T-cell (primary cell): ENCODE results near the gene ACYP2. TPM values are rescaled to one million over a fixed set of nuclear protein-coding genes. Genes with fewer than 3 reads are reported as not detected.
"Not testable (repeated sequence)": the region's sequence is repeated elsewhere in the genome, so short reads cannot be mapped to it uniquely, and the experiment has no call there.

Experiments
- ATAC-seq, 4 experiments: fragments of 200-7000 bp in 3 of 4; fragments of 150-1000 bp in 1 of 4; cut with Tn5 transposase; replicated peaks in 1 of 4; 1 replicate in 3 of 4; 2 replicates in 1 of 4; pipeline ENCODE4 v1.10.0; 2021; ENCODE audit warnings: moderate library complexity in 3 of 4, mild to moderate bottlenecking in 2 of 4, moderate number of reproducible peaks in 1 of 4
- CTCF ChIA-PET, 2 donors: fragments of 300-600 bp; sonication (Branson Sonifier 250); formaldehyde crosslinking; loops; one replicate each; lab custom pipeline; 2022; ENCODE audit warnings: antibody characterized with exemption in 2 of 2; lab: Charles Lee
- POLR2A ChIA-PET, 2 donors: fragments of 300-600 bp; sonication (Branson Sonifier 250); formaldehyde crosslinking; loops; one replicate each; lab custom pipeline; 2022; ENCODE audit warnings: antibody characterized with exemption in 2 of 2; lab: Charles Lee
- DNase-seq, 35 experiments: peaks; one replicate each; pipeline versions ENCODE4 v3.0.0 to v3.0.0-alpha.2; 2013 to 2023
- H3K27ac ChIP-seq: one replicate; pipeline ENCODE4 v1.5.1; 2013; ENCODE audit warnings: low read length
- H3K27me3 ChIP-seq, 2 experiments: replicated peaks in 1 of 2; 1 replicate in 1 of 2; 2 replicates in 1 of 2; pipeline versions ENCODE4 v1.6.1 to v1.7.0; 2013; ENCODE audit warnings: low read length in 1 of 2, mixed read lengths in 1 of 2; ENCODE audit not compliant: control insufficient read depth in 2 of 2, insufficient read depth in 2 of 2; ENCODE audit errors: extremely low read depth in 1 of 2
- H3K36me3 ChIP-seq, 2 donors: 1 replicate in 1 of 2; 2 replicates in 1 of 2; pipeline versions ENCODE4 v1.6.1 to v1.7.0; 2013; ENCODE audit warnings: low read length in 1 of 2; ENCODE audit not compliant: control insufficient read depth in 2 of 2, insufficient read depth in 1 of 2; ENCODE audit errors: extremely low read depth in 1 of 2
- H3K4me1 ChIP-seq, 2 experiments: 1 replicate in 1 of 2; 2 replicates in 1 of 2; pipeline versions ENCODE4 v1.6.1 to v1.7.0; 2013; ENCODE audit warnings: low read length in 2 of 2, mixed read lengths in 1 of 2; ENCODE audit not compliant: insufficient read depth in 2 of 2, control insufficient read depth in 1 of 2; ENCODE audit errors: extremely low read depth in 1 of 2
- H3K4me3 ChIP-seq, 2 donors: 1 replicate in 1 of 2; 2 replicates in 1 of 2; pipeline versions ENCODE4 v1.5.1 to v1.7.0; 2013; ENCODE audit warnings: mild to moderate bottlenecking in 2 of 2, low read length in 1 of 2, moderate library complexity in 1 of 2; ENCODE audit not compliant: control insufficient read depth in 1 of 2; ENCODE audit errors: extremely low read depth in 1 of 2
- H3K9me3 ChIP-seq: 2 replicates; pipeline ENCODE4 v1.7.0; 2013
- H3K27ac Mint-ChIP-seq, 2 donors: one replicate each; pipeline ENCODE4 v1.8.0; 2020 to 2021; ENCODE audit warnings: mild to moderate bottlenecking in 2 of 2, mixed read lengths in 2 of 2
- H3K27me3 Mint-ChIP-seq, 2 donors: one replicate each; pipeline ENCODE4 v1.8.0; 2021 to 2022; ENCODE audit warnings: mixed read lengths in 2 of 2
- H3K36me3 Mint-ChIP-seq: one replicate; pipeline ENCODE4 v1.8.0; 2021; ENCODE audit warnings: mixed read lengths
- H3K4me1 Mint-ChIP-seq, 3 donors: one replicate each; pipeline ENCODE4 v1.8.0; 2020 to 2022; ENCODE audit warnings: mixed read lengths in 3 of 3, mild to moderate bottlenecking in 1 of 3
- H3K4me3 Mint-ChIP-seq, 3 donors: one replicate each; pipeline ENCODE4 v1.8.0; 2020 to 2022; ENCODE audit warnings: mild to moderate bottlenecking in 3 of 3, mixed read lengths in 3 of 3, moderate library complexity in 3 of 3
- H3K9me3 Mint-ChIP-seq, 3 donors: one replicate each; pipeline ENCODE4 v1.8.0; 2020 to 2022; ENCODE audit warnings: mixed read lengths in 3 of 3
- WGBS: methylation state at CpG from one replicate; pipeline ENCODE4 v1.1.5; 2013; ENCODE audit warnings: missing lambda C conversion rate; ENCODE audit not compliant: insufficient coverage; 5-methylcytosine and 5-hydroxymethylcytosine counted together
- total RNA-seq, 35 experiments: library from RNA in 6 of 35; stranded (reverse) in 6 of 35; fragments of 120-200 nt in 1 of 35; gene quantifications; one replicate each; pipeline versions ENCODE4 v1.2.1 to v1.2.4 and lab custom pipeline; 2013 to 2026

ACYP2 gene
- total RNA-seq, 5 donors from 2014 or later (not counting 1 experiment from before 2014, with no cell fraction given), result 13.8 to 18.8 (median 15.3) TPM

DNA sequence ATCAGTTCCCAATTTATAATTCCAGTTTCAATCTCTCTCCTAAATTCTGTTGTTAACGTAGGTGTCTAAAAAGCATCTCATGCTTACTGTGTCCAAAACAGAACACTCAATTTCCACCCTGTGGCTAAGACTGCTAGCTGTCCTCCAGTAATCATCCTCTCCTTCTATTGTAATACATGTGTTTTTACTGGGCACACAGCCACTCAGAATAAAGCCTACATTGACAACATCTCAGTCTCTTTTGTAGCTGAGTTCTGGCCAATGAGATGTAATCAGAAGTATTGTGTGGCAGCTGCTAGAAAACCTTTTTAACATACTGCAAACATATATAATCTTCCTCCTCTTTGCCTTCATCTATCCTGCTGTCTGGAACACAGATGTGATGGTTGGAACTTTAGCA, 170.0 kb downstream of the ACYP2 start:
- ATAC-seq (no peak), DNase-seq (no peak)
- no peaks in the 10 kb centered on the region for H3K4me1 ChIP-seq
- H3K36me3 ChIP-seq, result no peaks in the 10 kb centered on the region
- Mint-ChIP-seq H3K4me1 (peaks cover 6 to 7% (median 6%) of the 10 kb centered on the region in 3 donors), H3K27me3 (no peaks in the 10 kb centered on the region), H3K9me3 (peaks cover 0 to 5% (median 0%) of the 10 kb centered on the region in 3 donors), H3K4me3 (no peak overlapping the region), H3K27ac (no peak overlapping the region), H3K36me3 (peaks cover 16% of the 10 kb centered on the region)
- ChIA-PET CTCF (no interaction called here), POLR2A (no interaction called here)
- no peaks in the 10 kb centered on the region for H3K27me3 ChIP-seq
- H3K9me3 ChIP-seq, result no peaks in the 10 kb centered on the region
- H3K27ac ChIP-seq, result no peak overlapping the region
- WGBS, result 100% methylated on average over 1 of the region's 1 CpG
- no peak overlapping the region for H3K4me3 ChIP-seq

DNA sequence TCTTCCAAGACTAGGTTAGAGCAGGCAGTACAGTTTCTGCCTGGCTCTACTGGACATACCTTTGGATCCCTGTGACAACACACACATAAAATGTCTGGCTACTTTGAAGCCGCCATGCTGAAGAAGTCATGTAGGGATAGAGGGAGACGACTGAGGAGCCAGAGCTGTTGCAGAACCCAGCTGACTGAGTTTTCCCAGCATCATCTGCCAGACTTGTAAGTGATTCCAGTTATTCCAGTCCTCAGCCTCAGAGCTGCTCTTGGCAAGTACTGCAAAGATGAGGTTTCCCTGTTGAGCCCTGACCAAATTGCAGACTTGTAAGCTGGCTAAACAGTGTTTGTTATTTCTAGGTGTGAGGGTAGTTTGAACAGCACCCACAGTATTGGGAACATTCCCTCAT, 172.1 kb downstream of the ACYP2 start:
- Histone ChIP-seq H3K36me3 (no peaks in the 10 kb centered on the region), H3K4me1 (no peaks in the 10 kb centered on the region), H3K27ac (no peak overlapping the region), H3K27me3 (no peaks in the 10 kb centered on the region), H3K9me3 (no peaks in the 10 kb centered on the region), H3K4me3 (no peak overlapping the region)
- POLR2A ChIA-PET, result no interaction called here
- H3K9me3 Mint-ChIP-seq, result peaks cover 0 to 5% (median 0%) of the 10 kb centered on the region in 3 donors
- 92% methylated on average over 2 of the region's 2 CpGs for WGBS
- H3K27ac Mint-ChIP-seq, result no peak overlapping the region
- H3K4me3 Mint-ChIP-seq, result no peak overlapping the region
- ATAC-seq, result no peak
- CTCF ChIA-PET, result no interaction called here
- no peaks in the 10 kb centered on the region for H3K27me3 Mint-ChIP-seq
- peaks cover 16% of the 10 kb centered on the region for H3K36me3 Mint-ChIP-seq
- peaks cover 2 to 3% (median 2%) of the 10 kb centered on the region in 3 donors for H3K4me1 Mint-ChIP-seq
- DNase-seq, result no peak

- H3K4me3 Mint-ChIP-seq, result no peak overlapping the region
- POLR2A ChIA-PET, result no interaction called here
- Histone ChIP-seq H3K27ac (no peak overlapping the region), H3K36me3 (no peaks in the 10 kb centered on the region), H3K27me3 (no peaks in the 10 kb centered on the region), H3K9me3 (no peaks in the 10 kb centered on the region), H3K4me1 (no peaks in the 10 kb centered on the region), H3K4me3 (no peak overlapping the region)
- peaks cover 14% of the 10 kb centered on the region for H3K36me3 Mint-ChIP-seq
- no peaks in the 10 kb centered on the region for H3K4me1 Mint-ChIP-seq
- DNase-seq, result no peak
- ATAC-seq, result no peak
- CTCF ChIA-PET, result no interaction called here
- peaks cover 0 to 5% (median 0%) of the 10 kb centered on the region in 3 donors for H3K9me3 Mint-ChIP-seq
- 93% methylated on average over 21 of the region's 23 CpGs for WGBS
- H3K27ac Mint-ChIP-seq, result no peak overlapping the region
- no peaks in the 10 kb centered on the region for H3K27me3 Mint-ChIP-seq
Measured at GRCh38 chr2:54289917-54290316, 174.5 kb downstream of the ACYP2 start.

DNA sequence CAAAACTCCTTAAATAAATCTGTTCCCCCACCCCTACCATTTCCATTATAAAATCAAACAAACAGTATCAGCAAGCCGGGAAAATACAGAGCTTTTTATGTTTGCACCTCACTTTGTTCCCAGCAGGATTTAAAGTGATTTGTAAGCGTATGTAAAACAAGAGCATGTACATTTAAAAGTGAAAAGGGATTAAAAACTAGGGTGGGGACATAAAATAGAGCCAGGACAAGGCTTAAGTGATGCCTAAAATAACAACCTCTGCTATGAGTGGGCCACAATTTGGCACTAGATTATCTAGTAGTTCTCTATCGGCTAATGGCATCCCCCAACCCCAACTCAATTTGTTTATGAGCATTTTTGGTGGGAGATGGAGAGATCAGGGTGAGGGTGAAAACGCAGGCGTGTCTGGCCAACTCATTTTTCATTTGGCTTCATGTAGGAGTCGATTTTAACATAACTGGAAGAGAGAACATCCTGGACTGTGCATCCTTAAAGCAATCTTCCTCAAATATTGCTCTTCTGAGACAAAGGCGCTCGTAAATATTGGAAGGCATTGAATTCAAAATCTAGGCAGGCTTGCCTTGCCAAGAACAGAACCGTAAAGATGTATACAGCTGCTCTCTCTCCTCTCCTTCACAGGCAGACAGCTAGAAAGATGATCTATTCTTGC, 175.1 kb downstream of the ACYP2 start:
- H3K27ac Mint-ChIP-seq, result no peak overlapping the region
- POLR2A ChIA-PET, result no interaction called here
- no peak overlapping the region for H3K4me3 ChIP-seq

DNA sequence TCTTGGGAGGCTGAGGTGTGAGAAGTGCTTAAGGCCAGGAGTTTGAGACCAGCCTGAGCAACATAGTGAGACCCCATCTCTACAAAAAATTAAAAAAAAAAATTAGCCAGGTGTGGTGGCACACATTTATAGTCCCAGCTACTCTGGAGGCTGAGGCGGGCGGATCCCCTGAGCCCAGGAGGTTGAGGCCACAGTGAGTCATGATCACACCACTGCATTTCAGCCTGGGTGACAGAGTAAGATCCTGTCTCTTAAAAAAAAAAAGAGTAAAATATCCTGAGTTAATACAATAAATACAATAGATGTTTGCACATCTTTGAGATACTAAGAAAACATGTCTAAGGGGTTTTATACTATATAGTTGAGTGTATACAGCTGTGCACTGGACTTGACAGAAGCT, 179.2 kb downstream of the ACYP2 start:
- H3K4me3 Mint-ChIP-seq, ATAC-seq, DNase-seq, H3K27me3 Mint-ChIP-seq, H3K4me3 ChIP-seq, POLR2A ChIA-PET, H3K27me3 ChIP-seq, H3K36me3 Mint-ChIP-seq, CTCF ChIA-PET, H3K4me1 ChIP-seq, H3K4me1 Mint-ChIP-seq, H3K9me3 ChIP-seq, H3K27ac Mint-ChIP-seq, H3K27ac ChIP-seq, H3K36me3 ChIP-seq, H3K9me3 Mint-ChIP-seq: not testable (repeated sequence)
- WGBS, result no CpG with 5 or more reads among the region's 2 CpGs

More for the DNA sequence above, 175.1 kb downstream of the ACYP2 start:
- DNase-seq (no peak), ATAC-seq (no peak)
- H3K9me3 Mint-ChIP-seq, result peaks cover 0 to 2% (median 0%) of the 10 kb centered on the region in 3 donors
- no peaks in the 10 kb centered on the region for H3K4me1 ChIP-seq
- no peaks in the 10 kb centered on the region for H3K36me3 ChIP-seq
- no peaks in the 10 kb centered on the region for H3K9me3 ChIP-seq
- no peak overlapping the region for H3K27ac ChIP-seq
- CTCF ChIA-PET, result no interaction called here
- 100% methylated on average over 4 of the region's 9 CpGs for WGBS
- H3K36me3 Mint-ChIP-seq, result peaks cover 9% of the 10 kb centered on the region
- no peak overlapping the region for H3K4me3 Mint-ChIP-seq
- no peaks in the 10 kb centered on the region for H3K4me1 Mint-ChIP-seq
- H3K27me3 Mint-ChIP-seq, result no peaks in the 10 kb centered on the region
- no peaks in the 10 kb centered on the region for H3K27me3 ChIP-seq

GRCh38 chr2:54295911-54296310, 180.5 kb downstream of the ACYP2 start:
- no peaks in the 10 kb centered on the region for H3K9me3 Mint-ChIP-seq
- H3K27me3 Mint-ChIP-seq, result no peaks in the 10 kb centered on the region
- peaks cover 8% of the 10 kb centered on the region for H3K36me3 Mint-ChIP-seq
- Histone ChIP-seq H3K36me3 (no peaks in the 10 kb centered on the region), H3K4me3 (no peak overlapping the region), H3K9me3 (no peaks in the 10 kb centered on the region), H3K27me3 (no peaks in the 10 kb centered on the region), H3K27ac (no peak overlapping the region), H3K4me1 (no peaks in the 10 kb centered on the region)
- DNase-seq (no peak), ATAC-seq (no peak)
- H3K4me1 Mint-ChIP-seq, result no peaks in the 10 kb centered on the region
- CTCF ChIA-PET, result no interaction called here
- no peak overlapping the region for H3K4me3 Mint-ChIP-seq
- WGBS, result no CpG with 5 or more reads among the region's 5 CpGs
- POLR2A ChIA-PET, result no interaction called here
- no peak overlapping the region for H3K27ac Mint-ChIP-seq
